Stimulated activated memory B cell treated with anti-CD40 and anti-IgM and Interleukin-4, amounts not matched to agents 10 μg/mL and 1 μg/mL and 100 μg/mL, for 72 hours (primary cell): ENCODE data around the gene MFSD6.
"Not testable (repeated sequence)": the region's sequence is repeated elsewhere in the genome, so short reads cannot be mapped to it uniquely, and the experiment has no call there.

ENCODE experiments used
- ATAC-seq: fragments of 150-1000 bp; cut with Tn5 transposase; 2 replicates; pipeline ENCODE4 v1.10.0; 2021
- H3K27ac Mint-ChIP-seq: one replicate; pipeline ENCODE4 v1.8.0; 2022; ENCODE audit warnings: mild to moderate bottlenecking, mixed read lengths
- H3K27me3 Mint-ChIP-seq: one replicate; pipeline ENCODE4 v1.8.0; 2022; ENCODE audit warnings: mixed read lengths
- H3K36me3 Mint-ChIP-seq: one replicate; pipeline ENCODE4 v1.8.0; 2022; ENCODE audit warnings: mixed read lengths
- H3K4me1 Mint-ChIP-seq: one replicate; pipeline ENCODE4 v1.8.0; 2022; ENCODE audit warnings: mixed read lengths
- H3K4me3 Mint-ChIP-seq: one replicate; pipeline ENCODE4 v1.8.0; 2022; ENCODE audit warnings: mild to moderate bottlenecking, moderate library complexity, mixed read lengths
- H3K9me3 Mint-ChIP-seq: one replicate; pipeline ENCODE4 v1.8.0; 2022; ENCODE audit warnings: mixed read lengths

The MFSD6 gene

DNA sequence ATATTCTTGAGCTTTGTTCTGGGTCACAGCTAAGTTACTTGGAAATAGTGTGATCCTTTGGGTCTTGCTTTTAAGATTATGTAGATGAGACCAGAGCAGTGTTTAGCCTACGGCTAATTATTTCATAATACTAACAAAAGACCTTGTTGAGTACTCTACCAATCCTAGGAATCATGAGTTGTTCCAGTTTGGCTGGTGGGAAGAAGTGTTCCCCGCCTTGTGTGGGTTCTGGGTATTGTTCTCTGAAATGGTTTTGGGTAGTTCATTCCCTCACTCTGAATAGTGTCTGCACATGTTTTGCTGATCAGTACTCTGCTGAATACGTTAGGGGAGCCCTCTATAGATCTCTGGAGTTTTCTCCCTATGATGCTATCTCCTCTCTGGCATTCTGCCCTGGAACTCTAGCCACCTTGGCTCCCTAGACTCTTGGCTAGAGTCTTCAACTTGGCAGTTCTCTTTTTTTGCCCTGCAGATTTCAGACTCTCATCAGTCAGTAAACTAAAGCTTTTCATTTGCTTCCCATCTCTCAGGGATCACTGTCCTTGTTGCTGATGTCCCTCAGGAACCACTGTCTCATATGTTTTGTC lies 78.0 kb downstream of the MFSD6 start:
- no peaks in the 10 kb centered on the region for H3K4me1 Mint-ChIP-seq
- H3K36me3 Mint-ChIP-seq = peaks cover 57% of the 10 kb centered on the region
- no peaks in the 10 kb centered on the region for H3K27me3 Mint-ChIP-seq
- no peak overlapping the region for H3K4me3 Mint-ChIP-seq
- no peak for ATAC-seq
- no peaks in the 10 kb centered on the region for H3K9me3 Mint-ChIP-seq
- no peak overlapping the region for H3K27ac Mint-ChIP-seq

DNA sequence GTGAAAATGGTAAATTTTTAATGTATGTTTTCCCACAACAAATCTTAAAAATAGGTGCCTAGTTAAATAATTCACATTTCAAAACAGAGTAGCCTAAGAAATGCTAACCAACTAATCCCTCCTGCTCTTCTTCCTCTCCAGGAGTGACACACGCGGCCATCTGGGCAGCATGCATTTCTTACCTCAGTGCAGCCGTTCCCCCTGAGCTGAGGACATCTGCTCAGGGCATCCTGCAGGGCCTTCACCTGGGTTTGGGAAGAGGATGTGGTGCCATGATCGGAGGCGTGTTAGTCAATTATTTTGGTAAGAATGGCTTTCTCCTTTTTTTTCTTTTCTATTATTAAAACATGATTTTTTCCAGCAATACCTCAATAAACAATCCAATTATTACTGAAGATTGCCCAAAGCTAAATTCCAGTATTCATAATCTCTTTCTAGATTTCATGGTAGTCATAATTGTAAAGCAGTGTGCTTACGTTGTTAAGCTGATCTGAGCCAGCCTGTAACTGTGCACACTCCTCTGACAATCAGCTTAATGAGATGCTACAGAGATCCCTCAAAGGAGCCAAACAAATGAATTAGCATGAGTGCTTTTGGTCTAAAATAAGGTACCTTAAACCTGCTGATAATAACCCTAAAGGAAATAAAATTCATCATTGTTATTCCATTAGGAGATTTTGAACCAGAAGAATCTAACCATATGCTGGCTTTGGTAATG lies 80.5 kb downstream of the MFSD6 start:
- H3K9me3 Mint-ChIP-seq = peaks cover 7% of the 10 kb centered on the region
- H3K27ac Mint-ChIP-seq = no peak overlapping the region
- no peaks in the 10 kb centered on the region for H3K27me3 Mint-ChIP-seq
- ATAC-seq = no peak
- peaks cover 68% of the 10 kb centered on the region for H3K36me3 Mint-ChIP-seq
- H3K4me1 Mint-ChIP-seq = peaks cover 12% of the 10 kb centered on the region
- H3K4me3 Mint-ChIP-seq = no peak overlapping the region

DNA sequence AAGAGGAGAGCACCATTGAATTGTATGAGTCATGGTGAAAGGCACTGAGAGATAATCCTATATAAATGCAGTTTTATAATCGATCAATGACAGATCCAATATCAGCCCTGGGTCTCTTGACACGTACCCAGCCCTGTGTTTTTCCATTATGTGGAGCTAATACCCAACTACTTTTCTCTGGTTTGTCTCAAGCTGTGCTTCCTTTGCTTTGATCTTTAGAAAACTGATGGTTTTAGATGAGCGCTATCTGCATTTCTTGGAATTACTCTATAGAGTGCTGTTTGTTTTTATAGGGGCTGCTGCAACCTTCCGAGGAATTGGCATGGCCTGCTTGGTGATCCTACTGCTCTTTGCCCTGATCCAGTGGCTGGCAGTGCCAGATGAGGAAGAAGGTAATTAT lies 81.3 kb downstream of the MFSD6 start:
- H3K36me3 Mint-ChIP-seq = peaks cover 76% of the 10 kb centered on the region
- peaks cover 10% of the 10 kb centered on the region for H3K9me3 Mint-ChIP-seq
- no peak for ATAC-seq
- H3K27ac Mint-ChIP-seq = no peak overlapping the region
- H3K4me1 Mint-ChIP-seq = peaks cover 16% of the 10 kb centered on the region
- H3K4me3 Mint-ChIP-seq = no peak overlapping the region
- no peaks in the 10 kb centered on the region for H3K27me3 Mint-ChIP-seq

DNA sequence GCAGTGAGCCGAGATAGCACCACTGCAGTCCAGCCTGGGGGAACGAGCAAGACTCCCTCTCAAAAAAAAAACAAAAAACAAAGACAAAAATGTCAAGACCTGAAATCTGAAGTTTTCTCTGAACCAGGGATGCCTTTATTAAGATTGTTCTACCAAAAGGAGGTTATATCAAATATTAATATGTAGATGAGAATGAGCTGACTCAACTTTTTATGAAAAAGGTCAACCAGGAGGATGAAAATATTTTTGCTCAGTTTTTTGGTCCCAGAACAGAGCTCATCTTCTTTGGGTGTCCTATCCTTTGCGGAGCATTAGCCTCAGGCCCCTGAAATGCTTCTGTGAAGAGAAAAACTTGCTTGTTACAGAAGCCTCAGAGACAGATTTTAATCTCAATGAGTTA lies 82.3 kb downstream of the MFSD6 start:
- Mint-ChIP-seq H3K27ac (no peak overlapping the region), H3K4me1 (peaks cover 16% of the 10 kb centered on the region), H3K9me3 (peaks cover 10% of the 10 kb centered on the region), H3K4me3 (no peak overlapping the region), H3K27me3 (no peaks in the 10 kb centered on the region), H3K36me3 (peaks cover 86% of the 10 kb centered on the region)
- no peak for ATAC-seq

DNA sequence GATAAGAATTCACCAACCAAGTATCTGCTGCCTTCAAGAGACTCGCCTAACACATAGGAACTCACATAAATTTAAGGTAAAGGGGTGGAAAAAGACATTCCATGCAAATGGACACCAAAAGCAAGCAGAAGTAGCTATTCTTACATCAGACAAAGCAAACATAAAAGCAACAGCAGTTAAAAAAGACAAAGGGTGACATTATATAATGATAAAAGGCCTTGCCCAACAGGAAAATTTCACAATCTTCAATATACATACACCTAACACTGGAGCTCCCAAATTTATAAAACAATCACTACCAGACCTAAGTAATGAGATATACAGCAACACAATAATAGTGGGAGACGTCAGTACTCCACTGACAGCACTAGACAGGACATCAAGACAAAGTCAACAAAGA lies 84.9 kb downstream of the MFSD6 start:
- peaks cover 12% of the 10 kb centered on the region for H3K9me3 Mint-ChIP-seq
- H3K4me3 Mint-ChIP-seq = no peak overlapping the region
- no peak for ATAC-seq
- no peaks in the 10 kb centered on the region for H3K27me3 Mint-ChIP-seq
- H3K4me1 Mint-ChIP-seq = peaks cover 16% of the 10 kb centered on the region
- peaks cover 78% of the 10 kb centered on the region for H3K36me3 Mint-ChIP-seq
- H3K27ac Mint-ChIP-seq = no peak overlapping the region

DNA sequence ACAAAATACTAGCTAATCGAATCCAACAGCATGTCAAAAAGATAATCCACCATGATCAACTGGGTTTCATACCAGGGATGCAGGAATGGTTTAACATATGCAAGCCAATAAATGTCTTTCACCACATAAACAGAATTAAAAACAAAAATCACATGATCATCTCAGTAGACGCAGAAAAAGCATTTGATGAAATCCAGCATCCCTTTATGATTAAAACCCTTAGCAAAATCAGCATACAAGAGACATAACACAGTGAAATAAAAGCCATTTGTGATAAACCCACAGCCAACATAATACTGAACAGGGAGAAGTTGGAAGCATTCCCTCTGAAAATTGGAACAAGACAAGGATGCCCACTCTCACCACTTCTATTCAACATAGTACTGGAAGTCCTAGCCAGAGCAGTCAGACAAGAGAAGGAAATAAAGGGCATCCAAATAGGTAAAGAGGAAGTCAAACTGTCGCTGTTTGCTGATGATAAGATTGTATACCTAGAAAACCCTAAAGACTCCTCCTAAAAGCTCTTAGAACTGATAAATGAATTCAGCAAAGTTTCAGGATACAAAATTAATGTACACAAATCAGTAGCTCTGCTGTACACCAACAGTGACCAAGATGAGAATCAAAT lies 86.6 kb downstream of the MFSD6 start:
- Mint-ChIP-seq H3K36me3 (peaks cover 70% of the 10 kb centered on the region), H3K4me1 (peaks cover 16% of the 10 kb centered on the region)
- not testable (repeated sequence) for ATAC-seq

DNA sequence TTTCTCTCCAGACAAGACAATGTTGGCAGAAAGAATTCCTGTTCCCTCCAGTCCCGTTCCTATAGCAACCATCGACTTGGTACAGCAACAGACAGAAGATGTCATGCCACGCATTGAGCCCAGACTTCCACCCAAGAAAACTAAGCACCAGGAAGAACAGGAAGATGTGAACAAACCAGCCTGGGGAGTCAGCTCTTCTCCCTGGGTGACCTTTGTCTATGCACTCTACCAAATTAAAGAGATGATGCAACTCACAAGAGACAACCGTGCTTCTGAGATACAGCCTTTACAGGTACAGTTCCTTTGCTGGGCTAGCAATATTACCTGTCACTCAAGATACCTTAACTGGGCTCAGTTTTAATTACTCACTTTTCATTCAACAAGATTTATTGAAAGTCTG lies 89.3 kb downstream of the MFSD6 start:
- Mint-ChIP-seq H3K4me3 (no peak overlapping the region), H3K27me3 (no peaks in the 10 kb centered on the region), H3K4me1 (peaks cover 19% of the 10 kb centered on the region), H3K9me3 (peaks cover 9% of the 10 kb centered on the region), H3K27ac (no peak overlapping the region), H3K36me3 (peaks cover 66% of the 10 kb centered on the region)
- no peak for ATAC-seq

More for the DNA sequence above, 86.6 kb downstream of the MFSD6 start:
- H3K4me3 Mint-ChIP-seq, H3K27me3 Mint-ChIP-seq, H3K27ac Mint-ChIP-seq: not testable (repeated sequence)
- peaks cover 12% of the 10 kb centered on the region for H3K9me3 Mint-ChIP-seq

DNA sequence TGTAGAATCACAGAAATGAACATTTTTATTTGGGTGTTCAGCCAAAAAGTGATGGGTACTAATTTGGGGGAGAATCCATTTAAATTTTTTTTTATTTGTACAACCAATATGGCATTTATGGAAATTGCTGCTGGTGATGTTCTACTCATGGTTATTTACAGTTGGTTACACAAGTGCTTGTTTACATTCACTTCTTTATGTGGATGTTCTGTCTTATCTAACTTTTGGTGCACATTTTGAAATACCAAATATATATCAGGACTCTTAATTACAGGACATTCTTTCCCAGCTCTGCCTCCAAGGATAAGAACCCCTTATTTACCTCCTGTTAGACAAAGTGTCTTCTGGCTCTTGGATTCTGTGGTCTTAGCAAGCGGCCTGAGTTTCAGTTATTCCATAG lies 91.1 kb downstream of the MFSD6 start:
- H3K4me1 Mint-ChIP-seq = peaks cover 11% of the 10 kb centered on the region
- H3K36me3 Mint-ChIP-seq = peaks cover 61% of the 10 kb centered on the region
- no peak for ATAC-seq
- no peaks in the 10 kb centered on the region for H3K27me3 Mint-ChIP-seq
- no peak overlapping the region for H3K4me3 Mint-ChIP-seq
- no peak overlapping the region for H3K27ac Mint-ChIP-seq
- H3K9me3 Mint-ChIP-seq = peaks cover 3% of the 10 kb centered on the region

DNA sequence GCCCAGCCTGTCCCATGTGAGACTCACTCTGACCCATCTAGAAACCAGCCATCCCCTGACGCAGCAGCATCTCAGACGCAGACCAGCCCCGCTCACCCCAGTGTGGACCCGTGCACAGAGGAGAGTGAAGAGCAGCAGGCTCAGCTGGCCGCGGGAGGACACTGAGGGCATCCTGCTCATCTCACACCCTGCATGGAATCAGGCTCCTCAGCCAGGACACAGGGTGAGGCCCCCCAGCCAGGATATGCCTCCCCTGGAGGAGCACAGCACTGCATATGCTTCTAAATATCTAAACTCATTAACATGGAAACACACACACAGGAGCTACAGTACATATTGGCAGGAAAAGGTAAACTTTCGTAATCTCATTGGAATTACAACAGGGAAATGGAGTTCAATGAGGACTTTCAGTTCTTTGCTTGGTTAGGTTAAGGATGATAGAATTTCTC lies 91.9 kb downstream of the MFSD6 start:
- Mint-ChIP-seq H3K4me3 (no peak overlapping the region), H3K27me3 (no peaks in the 10 kb centered on the region), H3K9me3 (peaks cover 3% of the 10 kb centered on the region), H3K27ac (peak overlapping the region; percentile 25), H3K4me1 (peaks cover 11% of the 10 kb centered on the region), H3K36me3 (peaks cover 55% of the 10 kb centered on the region)
- no peak for ATAC-seq

DNA sequence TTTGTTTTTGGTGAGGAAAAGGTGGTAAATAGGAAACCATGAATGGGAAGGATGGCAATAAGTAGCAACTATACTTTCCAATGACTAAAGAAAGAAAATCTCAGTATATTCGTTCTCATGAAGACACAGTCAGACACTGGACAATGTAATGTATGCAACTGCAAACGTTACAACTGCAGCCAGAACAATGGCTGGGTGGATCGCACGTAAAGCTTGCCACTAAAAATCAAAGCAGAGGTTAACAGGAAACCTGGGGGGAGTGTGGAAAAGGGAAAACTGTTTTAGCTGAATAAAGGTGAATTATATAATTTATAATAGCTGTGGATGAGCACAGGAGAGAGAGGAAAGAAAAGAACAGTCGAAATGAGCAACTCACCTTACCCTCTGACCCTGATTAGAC lies 93.1 kb downstream of the MFSD6 start:
- no peaks in the 10 kb centered on the region for H3K9me3 Mint-ChIP-seq
- no peak for ATAC-seq
- H3K4me1 Mint-ChIP-seq = peaks cover 15% of the 10 kb centered on the region
- peaks cover 44% of the 10 kb centered on the region for H3K36me3 Mint-ChIP-seq
- H3K27me3 Mint-ChIP-seq = no peaks in the 10 kb centered on the region
- no peak overlapping the region for H3K4me3 Mint-ChIP-seq
- peak overlapping the region; percentile 25 for H3K27ac Mint-ChIP-seq

DNA sequence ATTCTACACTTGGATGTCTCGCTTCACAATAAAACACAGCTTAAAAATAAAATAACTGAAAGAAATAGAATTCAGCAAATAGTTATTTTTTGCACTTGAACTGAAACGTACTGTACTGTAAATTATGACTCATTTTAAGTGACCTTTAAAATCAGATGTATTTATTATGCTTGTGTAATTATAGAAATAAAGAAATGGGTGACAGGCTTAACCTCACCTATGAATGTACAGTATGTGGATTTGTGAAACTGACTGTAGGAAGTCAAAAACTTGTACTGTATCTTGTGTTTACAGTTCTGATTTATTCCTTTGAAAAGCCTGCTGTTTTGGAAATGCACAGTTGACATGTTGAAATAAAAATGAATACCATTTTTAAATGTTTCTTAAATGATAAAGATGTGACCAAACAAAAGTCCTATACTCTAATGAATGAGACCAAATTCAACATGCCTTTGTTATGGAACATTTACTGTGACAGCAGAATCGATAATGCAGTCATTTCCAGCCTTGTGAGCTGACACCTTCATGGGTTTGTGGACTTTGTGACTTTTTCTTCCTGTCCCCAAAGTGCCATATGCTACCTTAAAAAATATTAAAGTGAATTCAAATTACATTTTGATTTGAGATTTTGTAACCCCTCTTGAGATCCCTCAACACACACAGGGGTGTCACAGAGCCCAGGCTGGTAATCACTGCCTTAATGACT lies 93.7 kb downstream of the MFSD6 start:
- H3K4me1 Mint-ChIP-seq = peaks cover 22% of the 10 kb centered on the region
- no peaks in the 10 kb centered on the region for H3K9me3 Mint-ChIP-seq
- no peak for ATAC-seq
- H3K27me3 Mint-ChIP-seq = no peaks in the 10 kb centered on the region
- H3K27ac Mint-ChIP-seq = peak overlapping the region; percentile 53
- peaks cover 47% of the 10 kb centered on the region for H3K36me3 Mint-ChIP-seq
- no peak overlapping the region for H3K4me3 Mint-ChIP-seq

DNA sequence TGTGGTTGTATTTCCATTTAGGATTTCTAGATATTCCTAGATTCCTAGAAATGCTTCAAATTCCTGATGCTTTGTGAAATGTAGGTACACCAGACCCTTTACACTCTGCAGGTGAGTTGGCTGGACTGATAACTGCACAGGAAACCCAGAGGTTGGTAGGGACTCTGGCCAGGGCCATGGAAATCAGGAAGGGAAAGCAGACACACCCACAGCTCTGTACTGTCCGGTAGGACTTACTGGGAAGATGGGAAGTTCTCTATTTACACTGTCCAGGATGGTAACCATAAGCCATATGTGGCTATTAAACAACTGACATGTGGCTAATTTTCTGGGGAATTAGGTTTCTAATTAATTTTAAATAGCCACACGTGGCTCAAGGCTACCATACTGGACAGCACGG lies 94.9 kb downstream of the MFSD6 start:
- peaks cover 28% of the 10 kb centered on the region for H3K4me1 Mint-ChIP-seq
- no peak for ATAC-seq
- H3K27ac Mint-ChIP-seq = peak overlapping the region; percentile 23
- no peak overlapping the region for H3K4me3 Mint-ChIP-seq
- H3K36me3 Mint-ChIP-seq = peaks cover 49% of the 10 kb centered on the region
- H3K9me3 Mint-ChIP-seq = no peaks in the 10 kb centered on the region
- no peaks in the 10 kb centered on the region for H3K27me3 Mint-ChIP-seq

DNA sequence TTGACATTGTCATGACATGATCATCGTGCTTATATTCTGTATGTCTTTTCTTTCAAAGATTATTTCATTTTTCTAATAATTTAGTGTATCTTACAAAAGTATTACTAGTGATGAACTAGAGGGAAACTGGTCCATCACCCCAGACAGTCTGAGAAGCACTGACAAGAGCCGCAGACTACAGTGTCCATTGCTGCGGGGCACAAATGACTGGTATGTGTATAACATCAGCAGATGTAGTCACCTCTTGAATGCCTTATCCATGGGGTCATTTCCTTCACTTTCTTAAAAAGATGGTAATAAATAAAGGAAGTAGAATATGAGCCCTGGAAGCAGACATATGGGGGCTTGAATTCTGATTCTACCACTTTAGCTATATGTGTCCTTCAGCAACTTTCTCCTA lies 96.8 kb downstream of the MFSD6 start:
- H3K4me3 Mint-ChIP-seq = no peak overlapping the region
- no peak overlapping the region for H3K27ac Mint-ChIP-seq
- peaks cover 40% of the 10 kb centered on the region for H3K36me3 Mint-ChIP-seq
- H3K9me3 Mint-ChIP-seq = no peaks in the 10 kb centered on the region
- peaks cover 28% of the 10 kb centered on the region for H3K4me1 Mint-ChIP-seq
- no peaks in the 10 kb centered on the region for H3K27me3 Mint-ChIP-seq
- ATAC-seq = no peak

DNA sequence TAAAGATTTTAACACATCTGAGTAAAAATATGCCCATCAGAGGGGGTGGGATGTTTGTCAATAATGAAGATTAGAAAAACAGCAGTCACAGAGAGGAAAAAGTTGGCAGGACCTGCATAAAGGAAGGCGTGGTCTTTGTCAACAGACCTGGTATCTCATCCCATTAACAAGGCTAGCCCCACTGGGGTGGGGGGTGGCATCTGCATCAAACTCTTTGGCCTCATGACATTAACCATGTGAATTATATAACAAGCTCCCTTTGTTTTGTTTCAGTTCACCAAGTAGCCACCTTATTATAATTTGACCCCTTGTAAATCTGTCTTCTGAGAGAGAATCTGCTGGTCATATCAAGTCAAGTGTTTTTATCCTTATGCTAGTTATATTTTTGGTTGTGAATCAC lies 97.5 kb downstream of the MFSD6 start:
- peaks cover 28% of the 10 kb centered on the region for H3K4me1 Mint-ChIP-seq
- H3K9me3 Mint-ChIP-seq = no peaks in the 10 kb centered on the region
- H3K36me3 Mint-ChIP-seq = peaks cover 34% of the 10 kb centered on the region
- H3K4me3 Mint-ChIP-seq = no peak overlapping the region
- no peaks in the 10 kb centered on the region for H3K27me3 Mint-ChIP-seq
- H3K27ac Mint-ChIP-seq = peak overlapping the region; percentile 79
- ATAC-seq = no peak

DNA sequence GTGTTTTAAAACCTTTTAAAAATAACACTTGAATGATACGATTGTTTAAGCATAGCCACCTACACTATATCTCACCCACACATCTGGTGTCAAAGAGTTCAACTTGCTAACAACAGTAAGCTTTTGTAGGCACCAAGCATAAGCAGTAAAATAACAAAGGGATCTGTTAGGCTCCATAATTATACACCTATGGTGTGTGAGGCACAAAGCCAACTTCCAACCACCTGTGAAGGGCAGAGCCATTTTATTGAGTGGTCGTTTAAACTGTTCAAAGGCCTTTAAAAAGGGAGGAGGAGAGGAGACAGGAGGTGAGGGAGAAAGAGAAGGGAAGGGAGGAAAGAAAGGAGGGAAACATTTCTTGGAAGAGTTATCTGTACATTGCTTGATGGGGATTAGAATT lies 98.5 kb downstream of the MFSD6 start:
- H3K27me3 Mint-ChIP-seq = no peaks in the 10 kb centered on the region
- H3K27ac Mint-ChIP-seq = peak overlapping the region; percentile 79
- peaks cover 26% of the 10 kb centered on the region for H3K36me3 Mint-ChIP-seq
- no peak for ATAC-seq
- H3K4me3 Mint-ChIP-seq = no peak overlapping the region
- H3K9me3 Mint-ChIP-seq = no peaks in the 10 kb centered on the region
- H3K4me1 Mint-ChIP-seq = peaks cover 21% of the 10 kb centered on the region
